ENCODE results near the gene GRAP2.

The GRAP2 gene

DNA sequence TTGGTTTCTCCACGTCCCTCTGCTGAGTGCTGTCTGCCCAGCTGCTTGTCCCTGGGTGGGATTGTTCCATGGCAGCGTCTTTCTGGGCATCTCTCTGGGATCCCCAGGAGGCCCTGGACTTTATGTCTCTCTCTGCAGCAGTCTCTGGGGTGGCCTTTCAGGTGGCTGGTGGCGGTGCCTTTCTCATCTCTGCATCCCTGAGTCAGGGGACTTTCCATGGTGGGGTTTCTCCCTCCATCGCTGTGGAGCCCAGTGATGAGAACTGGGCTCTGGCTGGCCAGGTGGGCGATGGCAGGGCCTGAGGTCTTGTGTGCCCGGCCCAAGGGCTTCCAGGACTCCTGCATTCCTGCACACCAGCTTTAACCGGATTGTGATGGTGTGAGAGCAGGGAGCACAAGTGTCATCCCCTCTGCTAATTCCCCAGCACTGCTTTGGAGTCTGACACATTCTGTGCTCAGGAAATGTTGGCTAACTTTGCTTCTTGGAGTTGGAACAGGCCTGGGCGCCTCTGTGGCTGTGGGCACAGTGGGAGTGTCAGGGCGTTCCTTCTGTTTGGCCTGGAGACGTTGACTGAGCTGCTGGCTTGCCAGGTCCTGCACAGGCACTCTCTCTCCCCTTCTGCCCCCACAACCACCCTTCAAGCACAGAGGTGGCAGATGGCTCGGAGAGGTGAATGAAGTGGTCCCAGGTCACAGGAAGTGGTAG, 121.8 kb downstream of the GRAP2 start:
- DNase-seq, result no peak

Data from NCI-H774 (cell line).